B cell (primary cell): ENCODE measurements around the gene NECAB2. TPM values are rescaled to one million over a fixed set of nuclear protein-coding genes. Genes with fewer than 3 reads are reported as not detected.

Experiments used
- ATAC-seq: fragments of 200-7000 bp; cut with Tn5 transposase; one replicate; pipeline ENCODE4 v1.10.0; 2021; ENCODE audit warnings: low read depth, mild to moderate bottlenecking, moderate number of reproducible peaks, moderate library complexity
- CTCF ChIA-PET: fragments of 350-600 bp; sonication (Branson Sonifier 250); formaldehyde crosslinking; loops from one replicate; lab custom pipeline; 2021; ENCODE audit warnings: antibody characterized with exemption, inconsistent platforms; lab: Charles Lee
- POLR2A ChIA-PET: fragments of 350-600 bp; sonication (Branson Sonifier 250); formaldehyde crosslinking; loops from one replicate; lab custom pipeline; 2021; ENCODE audit warnings: antibody characterized with exemption; lab: Charles Lee
- DNase-seq: peaks from one replicate; pipeline ENCODE4 v3.0.0; 2013
- H2AFZ ChIP-seq: 2 replicates; pipeline ENCODE4 v1.6.1; 2012; ENCODE audit warnings: mild to moderate bottlenecking, low read depth, low read length; ENCODE audit not compliant: insufficient read depth, poor library complexity, severe bottlenecking
- H3K27ac ChIP-seq, 2 donors: 1 replicate in 1 of 2; 2 replicates in 1 of 2; pipeline ENCODE4 v1.5.1; 2012 to 2013; ENCODE audit warnings: low read length in 2 of 2, mild to moderate bottlenecking in 2 of 2, moderate library complexity in 1 of 2
- H3K27me3 ChIP-seq, 4 experiments: fragments of 200-600 bp in 1 of 4; sonication (generic) in 1 of 4; replicated peaks in 1 of 4; 1 replicate in 2 of 4; 2 replicates in 2 of 4; pipeline versions ENCODE4 v1.6.1 to v1.7.0; 2013 to 2016; ENCODE audit warnings: low read length in 3 of 4, mild to moderate bottlenecking in 2 of 4, mixed read lengths in 1 of 4, moderate library complexity in 1 of 4; ENCODE audit not compliant: insufficient read depth in 4 of 4, control insufficient read depth in 3 of 4; ENCODE audit errors: control extremely low read depth in 1 of 4
- H3K36me3 ChIP-seq, 2 experiments: replicated peaks in 1 of 2; 1 replicate in 1 of 2; 2 replicates in 1 of 2; pipeline versions ENCODE4 v1.6.1 to v1.7.1; 2013; ENCODE audit warnings: low read length in 1 of 2; ENCODE audit not compliant: insufficient read depth in 2 of 2, control insufficient read depth in 1 of 2; ENCODE audit errors: control extremely low read depth in 1 of 2, extremely low read depth in 1 of 2
- H3K4me1 ChIP-seq, 2 donors: fragments of 200-600 bp in 1 of 2; sonication (generic) in 1 of 2; 1 replicate in 1 of 2; 2 replicates in 1 of 2; pipeline versions ENCODE4 v1.5.1 to v1.6.1; 2013 to 2017; ENCODE audit warnings: low read length in 2 of 2; ENCODE audit not compliant: control insufficient read depth in 2 of 2, insufficient read depth in 2 of 2
- H3K4me2 ChIP-seq: replicated peaks from 2 replicates; pipeline ENCODE3; 2012; ENCODE audit warnings: mild to moderate bottlenecking, low read depth, low read length; ENCODE audit not compliant: poor library complexity, severe bottlenecking
- H3K4me3 ChIP-seq, 5 experiments: fragments of 200-600 bp in 1 of 5; sonication (generic) in 1 of 5; 1 replicate in 3 of 5; 2 replicates in 2 of 5; pipeline versions ENCODE4 v1.5.1 to v1.7.0; 2011 to 2016; ENCODE audit warnings: low read length in 4 of 5, mild to moderate bottlenecking in 4 of 5, low read depth in 2 of 5, control low read depth in 1 of 5, moderate library complexity in 1 of 5; ENCODE audit not compliant: insufficient read depth in 1 of 5; ENCODE audit errors: control extremely low read depth in 1 of 5, extremely low read depth in 1 of 5
- H3K79me2 ChIP-seq: fragments of 200-600 bp; sonication (generic); one replicate; pipeline ENCODE4 v1.6.0; 2016; ENCODE audit warnings: low read length; ENCODE audit not compliant: control insufficient read depth, insufficient read depth
- H3K9ac ChIP-seq: fragments of 200-600 bp; sonication (generic); 2 replicates; pipeline ENCODE4 v1.6.1; 2017; ENCODE audit warnings: mild to moderate bottlenecking, low read length, moderate library complexity
- H3K9me3 ChIP-seq, 3 donors: one replicate each; pipeline versions ENCODE4 v1.6.1 to v1.7.1; 2013; ENCODE audit warnings: low read length in 2 of 3; ENCODE audit not compliant: control insufficient read depth in 2 of 3, insufficient read depth in 1 of 3; ENCODE audit errors: control extremely low read depth in 1 of 3
- H4K20me1 ChIP-seq: 2 replicates; pipeline ENCODE4 v1.6.0; 2012; ENCODE audit warnings: mild to moderate bottlenecking, low read length; ENCODE audit not compliant: insufficient read depth, control insufficient read depth, poor library complexity, severe bottlenecking
- H3K27ac Mint-ChIP-seq: one replicate; pipeline ENCODE4 v1.8.0; 2021; ENCODE audit warnings: mixed read lengths
- H3K27me3 Mint-ChIP-seq: one replicate; pipeline ENCODE4 v1.8.0; 2021; ENCODE audit warnings: mixed read lengths
- H3K4me1 Mint-ChIP-seq: one replicate; pipeline ENCODE4 v1.8.0; 2021; ENCODE audit warnings: mixed read lengths
- H3K4me3 Mint-ChIP-seq: one replicate; pipeline ENCODE4 v1.8.0; 2021; ENCODE audit warnings: mixed read lengths
- H3K9me3 Mint-ChIP-seq: one replicate; pipeline ENCODE4 v1.8.0; 2022; ENCODE audit warnings: mixed read lengths; ENCODE audit not compliant: insufficient read depth
- EZH2 ChIP-seq: IDR thresholded peaks from 2 replicates; pipeline ENCODE4 v1.6.1; 2012; ENCODE audit warnings: borderline replicate concordance, low read depth, mild to moderate bottlenecking, moderate library complexity, low read length; ENCODE audit not compliant: insufficient read depth, poor library complexity, severe bottlenecking
- WGBS: methylation state at CpG from one replicate; pipeline ENCODE4 v1.1.5; 2013; ENCODE audit warnings: missing lambda C conversion rate; ENCODE audit not compliant: insufficient coverage; 5-methylcytosine and 5-hydroxymethylcytosine counted together
- intact Hi-C: fragments of 100-400 bp; cut with micrococcal nuclease; formaldehyde crosslinking; loops from one replicate; pipeline ENCODE4 v1.10.0; 2022
- polyA plus RNA-seq: library from polyadenylated mRNA; depleted of rRNA; stranded (reverse); fragments of >200 nt; gene quantifications from 2 replicates; pipeline ENCODE4 v1.2.3, GENCODE V29; 2012
- total RNA-seq, 2 donors: library from RNA; stranded (reverse); fragments of 120-200 nt in 1 of 2; gene quantifications; 1 replicate in 1 of 2; 2 replicates in 1 of 2; pipeline versions ENCODE4 v1.2.3 to v1.2.4, GENCODE V29; 2013 to 2022
- TF ChIP-seq, protein P1 (sequence below): fragments of 200-600 bp; IDR thresholded peaks from one replicate; pipeline ENCODE4 v1.8.0; 2022; ENCODE audit warnings: antibody characterized with exemption, mild to moderate bottlenecking

Gene NECAB2
- total and polyA plus RNA-seq, 2 donors (not counting 1 experiment from before 2014, with no cell fraction given) = not detected

DNA sequence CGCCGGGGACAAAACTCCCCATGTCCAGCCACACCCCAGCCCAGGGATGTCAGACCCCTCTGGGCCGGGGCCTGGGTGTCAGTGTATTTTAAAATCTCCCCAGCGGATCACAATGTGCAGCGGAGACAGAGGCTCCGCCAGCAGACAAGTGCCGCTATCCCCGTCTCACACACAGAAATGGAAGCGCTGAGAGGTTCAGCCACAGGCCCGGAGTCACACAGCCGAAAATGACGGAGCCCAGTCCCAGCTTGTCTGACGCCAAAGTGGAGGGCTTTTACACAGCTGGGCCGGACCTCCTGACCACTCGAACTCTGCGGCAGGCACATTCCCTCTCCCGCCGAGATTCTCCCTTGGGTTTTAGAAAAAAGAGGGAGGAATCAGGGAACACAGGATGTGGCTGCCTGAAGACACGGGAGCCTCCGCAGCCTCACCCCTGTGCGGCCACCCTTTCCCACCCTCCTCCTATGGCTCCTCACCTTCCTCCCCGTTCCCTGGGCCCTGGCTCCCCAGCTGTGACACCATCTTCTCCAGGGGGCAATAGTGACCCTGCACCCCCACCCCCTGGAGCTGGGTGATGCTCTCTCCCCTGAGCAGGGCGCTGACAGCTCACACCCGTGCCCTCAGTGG is 21.8 kb upstream of the NECAB2 start:
- no peak for ATAC-seq
- no peak overlapping the region for H3K4me2 ChIP-seq
- no peaks in the 10 kb centered on the region for H3K27me3 ChIP-seq
- H3K36me3 ChIP-seq = no peaks in the 10 kb centered on the region
- intact Hi-C loops = no loop called here
- Mint-ChIP-seq H3K27me3 (no peaks in the 10 kb centered on the region), H3K27ac (no peak overlapping the region), H3K4me1 (no peaks in the 10 kb centered on the region), H3K9me3 (no peaks in the 10 kb centered on the region), H3K4me3 (no peak overlapping the region)
- DNase-seq = no peak
- ChIA-PET CTCF (no interaction called here), POLR2A (no interaction called here)
- no peaks in the 10 kb centered on the region for H3K9me3 ChIP-seq
- H3K79me2 ChIP-seq = no peaks in the 10 kb centered on the region
- 97% methylated on average over 19 of the region's 24 CpGs for WGBS
- H3K9ac ChIP-seq = no peak overlapping the region
- H3K4me1 ChIP-seq = no peaks in the 10 kb centered on the region
- no peak overlapping the region for H3K27ac ChIP-seq
- H3K4me3 ChIP-seq = no peak overlapping the region
- H2AFZ ChIP-seq = no peak overlapping the region
- TF ChIP-seq EZH2 = no peak
- TF ChIP-seq, protein P1, sequence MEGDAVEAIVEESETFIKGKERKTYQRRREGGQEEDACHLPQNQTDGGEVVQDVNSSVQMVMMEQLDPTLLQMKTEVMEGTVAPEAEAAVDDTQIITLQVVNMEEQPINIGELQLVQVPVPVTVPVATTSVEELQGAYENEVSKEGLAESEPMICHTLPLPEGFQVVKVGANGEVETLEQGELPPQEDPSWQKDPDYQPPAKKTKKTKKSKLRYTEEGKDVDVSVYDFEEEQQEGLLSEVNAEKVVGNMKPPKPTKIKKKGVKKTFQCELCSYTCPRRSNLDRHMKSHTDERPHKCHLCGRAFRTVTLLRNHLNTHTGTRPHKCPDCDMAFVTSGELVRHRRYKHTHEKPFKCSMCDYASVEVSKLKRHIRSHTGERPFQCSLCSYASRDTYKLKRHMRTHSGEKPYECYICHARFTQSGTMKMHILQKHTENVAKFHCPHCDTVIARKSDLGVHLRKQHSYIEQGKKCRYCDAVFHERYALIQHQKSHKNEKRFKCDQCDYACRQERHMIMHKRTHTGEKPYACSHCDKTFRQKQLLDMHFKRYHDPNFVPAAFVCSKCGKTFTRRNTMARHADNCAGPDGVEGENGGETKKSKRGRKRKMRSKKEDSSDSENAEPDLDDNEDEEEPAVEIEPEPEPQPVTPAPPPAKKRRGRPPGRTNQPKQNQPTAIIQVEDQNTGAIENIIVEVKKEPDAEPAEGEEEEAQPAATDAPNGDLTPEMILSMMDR = no peak
- no peaks in the 10 kb centered on the region for H4K20me1 ChIP-seq

DNA sequence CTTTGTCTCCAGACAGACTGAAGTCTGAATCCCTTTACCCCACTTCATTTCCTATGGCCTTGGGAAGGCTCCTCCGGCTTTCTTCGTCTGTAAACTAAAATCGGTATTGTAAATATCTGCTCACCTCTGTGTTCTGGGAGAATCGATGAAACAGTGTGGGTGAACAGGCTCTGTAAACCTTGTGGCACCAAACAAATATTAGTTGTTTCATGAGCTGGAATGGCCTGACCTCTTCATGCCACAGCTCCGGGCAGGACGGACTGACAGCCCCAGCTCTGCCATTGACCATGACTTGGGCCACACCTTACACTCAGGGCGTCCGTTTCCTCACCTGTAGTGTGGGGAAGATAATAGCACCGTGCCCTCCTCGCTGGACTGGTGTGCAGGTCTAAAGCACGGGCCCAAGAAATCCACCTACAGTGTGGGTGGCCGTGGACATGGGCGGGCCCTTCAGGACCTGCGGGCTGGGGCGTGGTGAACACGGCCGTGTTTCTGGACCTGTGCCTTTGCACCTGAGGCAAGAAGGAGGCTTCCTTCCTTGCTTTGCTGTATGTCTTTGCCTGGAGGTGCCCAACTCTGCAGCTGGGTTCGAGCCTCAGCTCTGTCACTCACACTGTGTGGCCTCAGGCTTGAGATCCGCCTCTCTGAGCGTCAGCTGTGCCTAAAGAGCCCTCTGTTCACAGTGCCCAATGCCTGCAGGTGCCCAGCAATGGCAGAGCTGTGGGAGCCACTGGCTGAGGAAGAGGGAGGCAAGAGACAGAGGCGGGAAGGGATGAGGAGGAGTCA is 21.1 kb upstream of the NECAB2 start:
- intact Hi-C loops = no loop called here
- Histone ChIP-seq H3K9me3 (no peaks in the 10 kb centered on the region), H3K36me3 (no peaks in the 10 kb centered on the region), H4K20me1 (no peaks in the 10 kb centered on the region), H3K27me3 (no peaks in the 10 kb centered on the region), H3K79me2 (no peaks in the 10 kb centered on the region), H3K9ac (no peak overlapping the region), H3K4me1 (no peaks in the 10 kb centered on the region), H3K27ac (no peak overlapping the region), H3K4me3 (no peak overlapping the region), H3K4me2 (no peak overlapping the region), H2AFZ (no peak overlapping the region)
- TF ChIP-seq, protein P1 = no peak
- no peak for TF ChIP-seq EZH2
- H3K4me3 Mint-ChIP-seq = no peak overlapping the region
- ChIA-PET POLR2A (no interaction called here), CTCF (no interaction called here)
- no peaks in the 10 kb centered on the region for H3K27me3 Mint-ChIP-seq
- no peak overlapping the region for H3K27ac Mint-ChIP-seq
- WGBS = 94% methylated on average over 13 of the region's 21 CpGs
- DNase-seq = no peak
- no peak for ATAC-seq
- no peaks in the 10 kb centered on the region for H3K9me3 Mint-ChIP-seq
- no peaks in the 10 kb centered on the region for H3K4me1 Mint-ChIP-seq
